ENCODE results near the gene SNORC.

DNA sequence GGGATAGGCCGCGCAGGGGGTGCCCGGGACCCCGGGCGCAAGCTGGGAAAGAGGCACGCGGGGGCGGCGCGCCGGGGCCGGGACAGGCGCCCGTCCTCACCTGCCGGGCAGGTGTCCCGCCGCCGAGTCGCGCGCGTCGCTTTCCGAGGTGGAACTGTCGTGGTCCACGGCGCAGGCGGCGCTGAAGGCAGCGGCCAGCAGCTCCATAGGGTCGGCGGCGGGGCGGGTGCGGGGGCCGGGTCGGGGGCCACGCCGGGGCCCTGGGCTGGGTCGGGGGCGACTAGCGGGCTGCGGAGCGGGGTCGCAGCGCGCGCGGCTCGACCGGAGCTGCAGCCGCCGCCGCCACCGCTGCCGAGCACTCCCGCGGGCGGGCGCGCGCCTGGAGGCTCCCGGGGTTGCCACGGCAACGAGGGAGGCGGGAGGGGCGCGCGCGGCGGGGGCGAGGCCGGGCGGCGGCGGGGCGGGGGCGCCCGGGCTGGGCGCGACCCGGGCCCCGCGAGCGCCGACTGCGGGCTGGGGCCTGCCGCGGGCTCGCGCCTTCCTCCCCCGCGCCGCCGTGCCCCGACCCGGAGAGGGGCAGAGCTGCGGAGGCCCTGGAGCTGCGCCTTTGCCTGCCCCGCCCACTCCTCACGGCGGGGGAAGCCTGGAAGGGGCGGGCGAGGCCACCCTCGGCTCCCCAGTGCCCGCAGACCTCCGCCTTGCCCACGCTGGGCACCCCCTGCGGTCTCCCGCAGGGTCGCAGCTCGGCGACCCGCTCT, 57.9 kb downstream of the SNORC start:
- TF ChIP-seq SMC3 (conservative IDR thresholded peaks at IDR 0.05; ENCODE audit: poor library complexity) (no peak), POLR2AphosphoS5 (IDR thresholded peaks at IDR 0.05) (no peak)
- TF ChIP-seq, protein P1, sequence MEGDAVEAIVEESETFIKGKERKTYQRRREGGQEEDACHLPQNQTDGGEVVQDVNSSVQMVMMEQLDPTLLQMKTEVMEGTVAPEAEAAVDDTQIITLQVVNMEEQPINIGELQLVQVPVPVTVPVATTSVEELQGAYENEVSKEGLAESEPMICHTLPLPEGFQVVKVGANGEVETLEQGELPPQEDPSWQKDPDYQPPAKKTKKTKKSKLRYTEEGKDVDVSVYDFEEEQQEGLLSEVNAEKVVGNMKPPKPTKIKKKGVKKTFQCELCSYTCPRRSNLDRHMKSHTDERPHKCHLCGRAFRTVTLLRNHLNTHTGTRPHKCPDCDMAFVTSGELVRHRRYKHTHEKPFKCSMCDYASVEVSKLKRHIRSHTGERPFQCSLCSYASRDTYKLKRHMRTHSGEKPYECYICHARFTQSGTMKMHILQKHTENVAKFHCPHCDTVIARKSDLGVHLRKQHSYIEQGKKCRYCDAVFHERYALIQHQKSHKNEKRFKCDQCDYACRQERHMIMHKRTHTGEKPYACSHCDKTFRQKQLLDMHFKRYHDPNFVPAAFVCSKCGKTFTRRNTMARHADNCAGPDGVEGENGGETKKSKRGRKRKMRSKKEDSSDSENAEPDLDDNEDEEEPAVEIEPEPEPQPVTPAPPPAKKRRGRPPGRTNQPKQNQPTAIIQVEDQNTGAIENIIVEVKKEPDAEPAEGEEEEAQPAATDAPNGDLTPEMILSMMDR (IDR thresholded peaks at IDR 0.05; ENCODE audit: poor library complexity, severe bottlenecking): peak; percentile 37

Measured in neural cell (in vitro differentiated cells).